GM19452 (cell line): ENCODE data around the gene STRN3.
"Not testable (repeated sequence)": the region's sequence is repeated elsewhere in the genome, so short reads cannot be mapped to it uniquely, and the experiment has no call there.

Source experiments
- ATAC-seq: cut with Tn5 transposase; IDR thresholded peaks from one replicate; pipeline ENCODE4 v1.9.1; 2021; ENCODE audit not compliant: unreplicated experiment

STRN3 gene

DNA sequence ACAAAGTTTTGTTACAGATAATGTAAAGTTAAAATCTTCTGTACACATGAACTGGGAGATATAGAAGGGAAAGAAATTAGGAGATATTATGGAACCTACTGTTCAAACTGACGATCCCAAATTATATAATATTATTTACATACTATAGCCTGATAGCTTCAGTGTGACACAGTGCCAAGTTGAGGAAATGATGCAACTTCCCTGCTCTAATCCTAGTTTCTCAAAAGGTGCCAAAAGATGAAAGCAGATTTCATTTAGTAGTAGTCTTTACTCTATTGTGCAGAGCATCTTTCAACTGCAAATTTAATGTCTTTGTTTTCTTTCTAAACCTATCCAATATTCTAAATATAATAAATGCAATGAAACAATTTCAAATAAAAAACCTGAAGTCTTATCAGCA, 104.9 kb downstream of the STRN3 start:
- ATAC-seq, result no peak

DNA sequence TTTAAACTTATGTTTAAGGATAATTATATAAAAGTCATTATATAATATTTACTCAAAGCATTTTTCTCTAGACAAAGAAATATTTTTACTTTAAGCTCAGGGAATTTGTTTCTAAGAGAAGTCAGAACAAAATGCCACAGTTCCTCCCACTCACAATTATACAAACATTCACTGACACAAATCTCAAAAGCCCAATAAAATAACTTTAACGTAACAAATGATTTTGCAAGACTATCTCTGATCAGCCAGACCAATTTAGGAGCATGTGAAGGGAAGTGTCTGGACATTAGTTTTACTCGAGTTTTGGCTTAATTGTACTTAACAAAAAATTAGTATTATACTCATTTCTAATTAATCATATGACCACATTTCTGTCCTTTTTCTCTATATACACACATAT, 110.6 kb downstream of the STRN3 start:
- no peak for ATAC-seq

DNA sequence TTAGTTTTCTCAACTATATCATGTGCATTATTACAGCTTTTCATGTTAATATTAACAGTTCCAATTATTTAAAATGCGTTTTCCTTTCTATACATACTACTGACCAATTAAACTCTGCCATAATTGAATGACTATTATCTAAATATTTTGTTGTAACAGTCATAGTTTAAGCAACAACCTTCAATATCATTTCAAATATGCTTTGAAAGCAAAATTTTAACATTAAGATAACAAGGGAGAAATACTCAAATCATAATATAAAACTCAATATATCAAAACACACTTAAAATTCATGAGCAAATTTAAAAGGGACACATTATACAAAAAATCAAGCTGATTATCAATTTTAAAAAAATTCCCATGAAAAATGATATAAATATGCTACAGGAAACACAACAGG, 111.4 kb downstream of the STRN3 start:
- ATAC-seq, result no peak

DNA sequence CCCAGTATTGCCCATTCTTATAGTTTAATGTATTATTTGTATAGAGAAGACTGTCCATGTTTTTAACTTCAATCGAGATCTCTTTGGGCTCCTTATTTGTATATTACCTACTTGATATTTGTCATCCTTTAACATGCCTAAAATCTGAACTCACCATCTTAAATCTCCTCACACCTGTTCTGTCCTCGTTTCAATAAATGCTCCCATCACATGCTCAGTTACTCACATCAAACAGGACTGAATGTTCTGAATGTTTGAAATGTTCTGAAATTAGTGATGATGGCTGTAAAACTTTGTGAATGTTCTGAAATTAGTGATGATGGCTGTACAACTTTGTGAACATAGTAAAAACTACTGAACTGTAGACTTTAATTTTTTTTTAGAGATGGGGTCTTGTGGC, 117.4 kb downstream of the STRN3 start:
- ATAC-seq, result no peak

DNA sequence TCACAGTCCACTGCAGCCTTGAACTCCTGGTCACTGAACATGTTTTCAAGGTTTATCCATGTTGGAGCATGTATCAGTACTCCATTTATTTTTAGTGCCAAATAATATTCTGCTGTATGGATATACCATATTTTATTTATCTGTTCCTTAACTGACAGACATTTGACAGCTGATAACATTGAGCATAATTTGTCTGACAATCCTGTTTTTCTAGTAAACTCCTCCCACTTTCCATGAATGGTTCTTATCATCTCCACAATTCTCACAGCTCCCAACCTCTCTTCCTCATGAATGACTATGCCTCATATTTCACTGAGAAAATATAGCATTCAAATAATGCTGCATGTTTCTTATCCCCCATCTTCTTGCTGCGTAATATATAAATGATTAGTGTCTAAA, 118.5 kb downstream of the STRN3 start:
- no peak for ATAC-seq

DNA sequence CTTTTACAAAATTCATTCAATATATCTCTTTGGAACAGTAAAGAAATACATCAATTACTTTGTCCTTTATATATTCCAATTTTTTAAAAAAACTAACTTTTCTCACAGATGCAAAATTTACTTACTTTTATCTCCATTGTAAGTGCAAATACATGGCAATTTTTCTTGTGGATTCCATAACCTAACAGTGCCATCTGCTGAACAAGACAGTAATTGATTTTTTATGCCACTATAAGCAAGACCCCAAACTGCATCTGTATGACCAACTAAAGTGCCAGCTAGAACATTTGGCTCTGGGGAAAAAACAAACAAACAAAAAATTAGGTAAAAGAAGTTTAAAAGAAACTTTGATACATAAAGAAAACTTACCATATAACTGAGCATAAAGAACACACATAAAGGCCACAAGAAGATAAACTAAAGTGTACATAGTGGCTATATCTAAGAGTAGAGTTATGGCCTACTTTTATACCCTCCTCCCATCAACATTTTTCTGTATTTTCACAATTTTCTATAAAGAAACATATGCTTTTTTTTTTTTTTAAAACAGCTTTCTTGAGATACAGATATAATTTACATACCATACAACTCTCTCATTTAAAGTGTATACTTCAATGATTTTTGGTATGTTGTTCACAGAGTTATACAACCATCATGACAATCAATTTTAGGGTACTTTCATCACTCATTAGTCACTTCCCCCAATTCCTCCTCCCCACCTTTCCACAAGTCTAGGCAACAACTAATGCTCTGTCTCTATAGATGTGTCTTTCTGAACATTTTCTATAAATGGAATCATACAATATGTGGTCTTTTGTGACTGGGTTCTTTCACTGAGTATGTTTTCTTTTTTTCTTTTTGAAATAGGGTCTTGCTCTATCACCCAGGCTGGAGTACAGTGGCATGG, 119.2 kb downstream of the STRN3 start:
- no peak for ATAC-seq

DNA sequence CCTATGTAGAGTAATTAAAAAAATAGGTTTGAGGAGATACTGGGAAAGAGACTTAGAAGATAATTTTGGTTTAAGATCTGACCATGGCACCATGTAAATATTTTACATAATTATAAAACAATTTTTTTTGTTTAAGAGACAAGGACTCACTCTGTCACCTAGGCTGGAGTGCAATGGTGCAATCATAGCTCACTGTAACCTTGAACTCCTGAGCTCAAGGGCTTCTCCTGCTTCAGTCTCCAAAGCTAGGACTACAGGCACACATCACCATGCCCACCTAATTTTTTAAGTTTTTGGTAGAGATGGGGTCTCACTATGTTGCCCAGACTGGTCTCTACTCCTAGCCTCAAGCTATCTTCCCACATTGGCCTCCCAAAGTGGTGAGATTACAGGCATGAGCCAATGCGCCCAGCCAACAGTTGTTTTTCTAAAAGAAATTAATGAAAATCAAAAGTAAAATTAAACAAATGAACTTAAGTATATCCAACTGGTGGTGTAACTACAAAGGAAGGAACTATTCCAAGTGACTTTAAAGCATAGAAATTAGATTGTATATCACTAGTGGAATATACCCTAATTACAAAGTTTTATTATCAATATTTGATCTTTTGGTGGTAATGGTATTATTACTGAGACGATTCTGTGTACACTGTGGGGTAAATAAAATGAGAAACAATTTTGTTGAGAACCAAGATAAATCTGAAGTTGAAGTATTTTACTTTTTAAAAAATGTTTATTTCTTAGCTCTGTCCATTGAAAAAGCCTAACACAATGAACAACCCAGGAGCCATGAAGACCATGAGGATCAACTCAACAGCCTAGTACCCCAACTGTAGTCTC, 122.7 kb downstream of the STRN3 start:
- no peak for ATAC-seq

DNA sequence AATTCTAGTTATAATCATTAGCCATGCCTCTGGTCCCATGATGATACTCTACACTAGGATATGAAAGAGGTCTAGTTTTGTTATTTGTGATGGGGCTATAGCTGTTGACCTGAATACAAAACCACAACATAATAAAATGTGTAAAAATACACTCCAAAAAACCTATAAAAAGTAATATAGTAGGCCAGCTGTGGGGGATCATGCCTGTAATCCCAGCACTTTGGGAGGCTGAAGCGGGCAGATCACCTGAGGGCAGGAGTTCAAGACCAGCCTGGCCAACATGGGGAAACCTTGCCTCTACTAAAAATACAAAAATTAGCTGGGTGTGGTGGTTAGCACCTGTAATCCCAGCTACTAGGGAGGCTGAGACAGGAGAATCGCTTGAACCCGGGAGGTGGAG, 129.1 kb downstream of the STRN3 start:
- ATAC-seq, result not testable (repeated sequence)

DNA sequence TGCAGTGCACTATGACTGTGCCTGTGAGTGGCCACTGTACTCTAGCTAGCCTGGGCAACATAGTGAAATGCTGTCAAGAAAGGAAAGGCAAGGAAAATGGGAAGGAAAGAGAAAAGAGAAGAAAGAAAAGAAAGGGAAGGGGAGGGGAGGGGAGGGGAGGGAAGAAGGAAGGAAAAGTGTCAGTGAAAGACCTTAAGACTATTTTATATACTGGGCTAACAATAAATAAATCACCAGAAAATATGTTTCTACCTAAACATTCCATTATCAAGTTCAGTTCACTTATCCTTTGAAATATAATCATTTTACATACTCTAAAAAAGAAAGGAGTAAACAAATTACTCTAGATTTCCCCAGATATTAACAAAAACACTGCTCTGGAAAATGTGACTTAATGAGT, 129.7 kb downstream of the STRN3 start:
- no peak for ATAC-seq

DNA sequence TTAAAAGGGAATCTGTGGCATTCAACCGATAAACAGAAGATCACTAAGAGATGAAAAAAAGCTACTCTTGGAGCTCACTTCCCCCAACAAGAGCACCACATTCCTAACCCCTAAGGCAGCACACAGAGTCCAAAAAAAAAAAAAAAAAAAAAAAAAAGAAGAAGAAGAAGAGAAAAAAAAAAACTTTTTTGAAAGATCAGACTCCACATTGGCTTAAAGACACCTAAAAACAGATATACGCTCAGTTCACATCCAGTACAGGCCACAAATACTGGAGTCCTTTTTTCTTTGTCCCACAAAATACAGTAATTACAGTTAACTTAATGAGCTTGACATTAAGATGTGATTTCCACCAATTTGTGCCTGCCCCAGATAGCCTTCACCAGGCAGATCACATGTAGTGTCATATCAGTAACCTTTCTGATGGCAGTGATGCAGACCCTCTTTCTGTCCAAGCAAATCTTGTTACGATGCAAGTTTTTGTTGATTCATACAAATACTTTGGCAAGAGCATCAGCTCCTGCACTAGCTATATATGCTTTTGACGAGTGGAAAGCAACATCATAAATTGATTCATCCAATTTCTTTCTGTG, 131.2 kb downstream of the STRN3 start:
- ATAC-seq, result no peak

DNA sequence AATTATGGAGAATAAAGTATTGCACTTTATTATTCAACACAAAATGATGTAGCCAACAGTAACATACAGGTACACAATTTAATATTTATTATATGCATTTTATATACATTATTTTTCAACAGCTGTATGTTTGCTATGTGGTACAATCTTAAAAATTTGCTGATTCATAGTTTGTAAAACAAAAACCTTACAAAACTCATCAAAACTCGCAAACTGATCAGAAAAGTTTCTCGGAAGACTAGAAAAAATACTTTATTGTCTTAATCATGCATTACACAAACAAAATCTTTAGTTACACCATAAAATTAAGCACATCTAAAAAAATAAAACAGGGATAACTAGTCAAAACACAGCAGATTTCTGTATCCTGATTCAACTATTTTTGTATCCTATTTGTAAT, 132.4 kb downstream of the STRN3 start:
- ATAC-seq, result no peak

DNA sequence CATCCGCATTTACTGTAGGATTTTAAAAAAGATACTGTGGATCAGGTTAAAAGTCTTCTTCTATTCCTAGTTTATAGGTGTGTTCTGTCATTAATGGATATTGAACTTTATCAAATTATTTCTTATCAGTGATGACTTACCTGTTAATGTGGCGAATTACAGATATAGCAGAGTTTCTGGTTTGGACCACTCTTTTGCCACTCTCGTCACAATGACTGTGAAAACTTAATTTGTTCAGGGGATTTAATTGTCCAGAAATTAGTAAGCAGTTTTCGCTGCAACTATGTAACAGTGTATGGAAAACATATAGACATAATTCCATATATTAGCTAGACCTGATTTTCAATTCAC, 137.0 kb downstream of the STRN3 start:
- ATAC-seq, result no peak

DNA sequence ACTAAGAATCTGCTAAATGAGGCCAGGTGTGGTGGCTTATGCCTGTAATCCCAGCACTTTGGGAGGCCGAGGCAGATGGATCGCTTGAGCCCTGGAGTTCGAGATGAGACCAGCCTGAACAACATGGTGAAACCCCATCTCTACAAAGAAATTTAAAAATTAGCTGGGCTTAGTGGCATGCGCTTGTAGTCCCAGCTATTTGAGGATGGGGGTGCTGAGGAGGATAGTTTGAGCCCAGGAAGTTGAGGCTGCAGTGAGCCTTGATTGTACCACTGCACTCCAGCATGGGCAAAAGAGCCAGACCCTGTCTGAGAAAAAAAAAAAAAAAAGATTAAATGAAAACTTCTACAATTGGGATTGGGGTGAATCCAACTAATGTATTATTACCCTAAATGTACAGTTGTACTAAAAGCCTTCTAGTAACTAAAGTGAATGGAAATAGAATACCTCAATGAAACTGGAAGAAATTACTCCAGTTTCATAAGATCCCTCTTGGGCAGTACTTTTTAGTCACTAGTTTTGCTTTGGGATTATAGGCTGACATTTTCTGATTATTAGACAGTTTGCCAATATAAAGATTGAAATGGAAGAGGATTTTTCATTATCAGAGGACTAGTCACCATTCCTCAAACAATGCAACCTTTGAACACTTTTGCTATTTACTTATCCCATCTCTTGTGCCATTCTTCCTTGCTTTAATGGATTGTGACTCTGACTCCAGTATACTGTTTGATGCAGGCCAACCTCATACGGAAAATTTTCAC, 137.5 kb downstream of the STRN3 start:
- ATAC-seq, result no peak

DNA sequence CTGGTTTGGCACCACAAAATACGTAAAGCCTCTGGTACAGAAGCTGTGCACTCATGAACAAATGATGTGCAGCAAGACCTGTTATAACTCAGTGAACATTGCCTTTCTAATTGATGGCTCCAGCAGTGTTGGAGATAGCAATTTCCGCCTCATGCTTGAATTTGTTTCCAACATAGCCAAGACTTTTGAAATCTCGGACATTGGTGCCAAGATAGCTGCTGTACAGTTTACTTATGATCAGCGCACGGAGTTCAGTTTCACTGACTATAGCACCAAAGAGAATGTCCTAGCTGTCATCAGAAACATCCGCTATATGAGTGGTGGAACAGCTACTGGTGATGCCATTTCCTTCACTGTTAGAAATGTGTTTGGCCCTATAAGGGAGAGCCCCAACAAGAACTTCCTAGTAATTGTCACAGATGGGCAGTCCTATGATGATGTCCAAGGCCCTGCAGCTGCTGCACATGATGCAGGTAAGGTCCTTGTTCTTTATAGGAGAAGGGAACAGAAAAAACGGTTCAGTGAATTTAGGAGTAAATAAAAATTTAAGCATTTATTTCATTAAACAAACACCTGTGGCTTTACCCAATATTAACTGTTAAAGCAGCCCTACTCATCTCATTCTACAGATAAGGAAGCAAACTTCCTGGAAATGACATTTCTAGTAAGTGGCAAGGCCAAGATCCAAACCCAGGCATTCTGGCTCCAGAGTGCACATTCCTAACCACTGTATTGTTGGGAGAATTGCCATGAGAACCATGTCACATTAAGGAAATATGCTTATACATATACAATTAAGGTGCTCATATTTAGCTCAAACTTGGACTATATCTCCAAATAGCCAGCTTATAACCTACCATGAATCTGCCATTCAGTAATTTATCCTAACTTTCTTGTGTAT, 140.1 kb downstream of the STRN3 start:
- no peak for ATAC-seq

DNA sequence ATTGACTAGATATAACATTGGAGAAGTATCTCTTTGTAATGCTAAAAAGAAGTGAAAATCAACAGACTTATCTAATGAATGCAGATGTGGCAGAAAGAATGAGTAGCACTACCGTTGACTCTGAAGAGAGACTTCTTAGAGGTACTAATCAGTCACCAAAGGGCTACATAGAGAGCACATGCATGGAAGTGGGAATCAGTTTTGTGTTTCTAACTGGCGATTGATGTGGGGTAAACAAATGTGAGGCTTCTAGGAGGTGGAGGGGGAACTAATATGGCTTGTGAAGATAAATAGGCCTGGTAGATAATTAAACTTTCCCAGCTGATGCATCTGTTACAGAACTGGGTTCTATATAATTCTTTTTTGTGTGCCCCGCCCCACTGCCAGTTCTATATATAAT, 141.3 kb downstream of the STRN3 start:
- ATAC-seq, result no peak

DNA sequence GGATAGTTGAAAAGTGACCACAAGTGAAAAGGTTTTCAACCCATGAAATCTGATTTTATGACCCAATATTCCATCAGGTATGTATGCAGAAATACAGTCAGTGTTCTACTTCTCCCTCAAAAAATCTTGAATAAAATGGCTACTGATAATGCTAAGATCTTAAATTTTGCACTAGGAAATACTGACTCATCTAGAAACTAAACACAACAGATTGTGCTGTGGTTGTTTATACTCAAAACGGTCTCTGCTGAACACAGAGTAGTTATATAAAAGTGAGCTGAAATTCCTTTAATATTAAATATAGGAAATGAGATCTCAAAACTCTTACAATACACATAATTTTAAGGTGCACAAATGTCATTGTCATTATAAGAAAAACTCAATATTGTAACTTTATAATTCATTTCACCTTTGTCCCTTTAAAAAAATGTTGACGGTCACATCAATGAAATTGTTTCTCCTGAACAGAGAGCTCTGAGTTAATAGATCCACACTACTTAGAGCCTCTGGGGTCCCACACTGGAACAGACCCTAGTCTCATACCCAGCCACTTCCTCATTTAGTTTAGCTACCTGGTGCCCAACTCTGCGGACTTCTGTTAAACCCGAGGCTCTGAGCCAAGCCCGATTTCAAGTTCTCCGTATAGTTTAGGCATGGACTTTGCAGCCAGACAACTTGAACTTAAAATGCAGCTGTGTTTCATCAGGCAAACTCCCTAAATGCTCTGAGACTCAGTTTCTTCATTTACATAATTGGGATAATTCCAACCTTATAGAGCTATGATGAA, 142.5 kb downstream of the STRN3 start:
- ATAC-seq, result no peak

DNA sequence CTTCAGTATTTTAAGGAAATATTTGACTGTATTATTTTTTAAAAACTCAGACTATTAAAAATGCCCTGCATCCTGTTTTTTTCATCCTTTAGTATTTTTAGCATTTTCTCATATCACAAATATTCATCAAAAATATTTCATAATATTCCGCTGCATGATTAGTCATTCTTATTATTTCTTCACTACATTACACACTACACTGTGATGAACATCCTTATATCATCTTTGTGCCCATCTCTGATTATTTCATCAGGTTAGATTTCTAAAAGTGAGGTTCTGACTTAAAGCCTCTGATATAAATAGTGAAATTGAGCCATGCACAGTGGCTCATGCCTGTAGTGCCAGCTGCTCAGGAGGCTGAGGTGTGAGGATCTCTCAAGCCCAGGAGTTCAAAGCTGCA, 143.7 kb downstream of the STRN3 start:
- ATAC-seq, result no peak

DNA sequence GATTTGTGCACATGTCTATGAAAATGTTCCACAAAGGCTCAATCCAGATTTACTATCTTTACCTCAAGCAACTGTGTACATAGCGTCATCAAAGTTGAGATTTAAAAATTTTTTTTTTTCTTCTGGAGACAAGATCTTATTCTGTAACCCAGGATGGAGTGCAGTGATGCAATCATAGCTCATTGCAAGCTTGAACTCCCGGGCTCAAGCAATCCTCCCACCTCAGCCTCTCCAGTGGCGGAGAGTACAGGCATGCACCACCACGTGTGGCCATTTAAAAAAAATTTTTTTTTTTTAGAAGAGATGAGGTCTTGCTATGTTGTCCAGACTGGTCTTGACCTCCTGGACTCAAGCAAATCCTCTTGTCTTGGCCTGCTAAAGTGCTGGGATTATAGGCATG, 149.5 kb downstream of the STRN3 start:
- no peak for ATAC-seq

DNA sequence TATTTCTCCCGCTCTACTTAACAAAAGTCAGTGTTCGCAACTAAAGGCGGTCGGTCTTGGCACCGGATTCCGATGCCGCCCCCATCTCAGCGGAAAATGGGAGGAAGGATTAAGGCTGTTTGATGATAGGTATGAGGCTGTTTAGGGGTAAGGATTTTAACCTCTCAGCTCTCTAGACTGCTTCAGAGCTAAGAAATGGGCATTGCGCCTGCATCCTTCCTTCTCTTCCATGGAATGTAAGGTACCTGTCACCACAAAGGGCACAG, 150.5 kb downstream of the STRN3 start:
- no peak for ATAC-seq
